Stimulated activated CD8-positive, alpha-beta memory T cell treated with anti-CD3 and anti-CD28 coated beads, Interleukin-15, amount 100 ng/mL, for 24 hours (primary cell): ENCODE results near the gene PRRT1.
"Not testable (repeated sequence)": the region's sequence is repeated elsewhere in the genome, so short reads cannot be mapped to it uniquely, and the experiment has no call there.

ENCODE experiments used
- DNase-seq: peaks from one replicate; pipeline ENCODE4 v3.0.0-alpha.2; 2020; ENCODE audit warnings: low read depth

The PRRT1 gene

DNA sequence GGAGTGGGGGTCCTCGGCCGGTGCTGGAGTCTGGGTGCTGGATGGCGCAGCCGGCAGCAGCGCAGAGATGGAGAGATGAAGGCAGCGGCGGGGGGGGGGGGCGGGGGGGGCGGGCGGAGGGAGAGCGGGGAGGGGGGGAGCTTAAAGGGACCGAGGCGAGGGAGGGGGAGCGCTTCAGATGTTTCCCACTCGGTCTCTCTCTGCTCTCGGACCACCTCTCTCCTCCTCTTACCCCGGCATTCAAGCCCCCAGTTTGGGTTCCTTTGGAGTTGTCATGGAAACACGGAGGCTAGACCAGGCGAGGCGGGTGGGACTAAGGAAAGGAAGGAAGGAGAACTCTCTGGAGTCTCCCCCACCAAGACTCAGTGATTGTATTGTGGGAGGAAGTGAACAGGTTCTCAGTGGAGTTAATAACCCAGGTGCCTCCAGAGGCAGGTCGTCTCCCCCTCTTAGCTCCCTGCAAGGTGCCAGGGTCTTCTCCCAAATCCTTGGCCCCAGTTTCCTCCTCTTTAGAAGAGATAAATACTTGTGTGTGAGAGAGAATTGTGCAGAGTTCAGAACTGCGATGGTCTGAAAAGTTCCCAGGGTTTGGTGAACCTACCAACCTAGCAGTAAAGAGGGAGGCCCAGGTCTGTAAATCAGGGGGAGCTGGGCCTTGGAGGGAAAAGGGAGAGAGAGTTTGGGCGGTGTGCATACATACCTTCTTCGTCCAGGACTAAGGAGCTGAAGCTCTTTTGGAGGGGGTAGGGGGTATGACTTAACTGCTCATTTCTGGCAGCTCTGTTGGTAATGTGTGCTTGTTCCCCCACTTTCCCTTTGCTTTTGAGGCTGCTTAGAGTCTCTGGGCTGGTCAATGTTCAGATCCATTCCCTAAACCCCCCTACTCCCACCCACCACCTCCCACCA is at the start of gene PRRT1:
Gene PRRT1, minus strand, starts transcription at position 77 of the 906 bp plus-strand sequence. CDS start 112 bp downstream, outside the sequence.
- DNase-seq, result no peak

DNA sequence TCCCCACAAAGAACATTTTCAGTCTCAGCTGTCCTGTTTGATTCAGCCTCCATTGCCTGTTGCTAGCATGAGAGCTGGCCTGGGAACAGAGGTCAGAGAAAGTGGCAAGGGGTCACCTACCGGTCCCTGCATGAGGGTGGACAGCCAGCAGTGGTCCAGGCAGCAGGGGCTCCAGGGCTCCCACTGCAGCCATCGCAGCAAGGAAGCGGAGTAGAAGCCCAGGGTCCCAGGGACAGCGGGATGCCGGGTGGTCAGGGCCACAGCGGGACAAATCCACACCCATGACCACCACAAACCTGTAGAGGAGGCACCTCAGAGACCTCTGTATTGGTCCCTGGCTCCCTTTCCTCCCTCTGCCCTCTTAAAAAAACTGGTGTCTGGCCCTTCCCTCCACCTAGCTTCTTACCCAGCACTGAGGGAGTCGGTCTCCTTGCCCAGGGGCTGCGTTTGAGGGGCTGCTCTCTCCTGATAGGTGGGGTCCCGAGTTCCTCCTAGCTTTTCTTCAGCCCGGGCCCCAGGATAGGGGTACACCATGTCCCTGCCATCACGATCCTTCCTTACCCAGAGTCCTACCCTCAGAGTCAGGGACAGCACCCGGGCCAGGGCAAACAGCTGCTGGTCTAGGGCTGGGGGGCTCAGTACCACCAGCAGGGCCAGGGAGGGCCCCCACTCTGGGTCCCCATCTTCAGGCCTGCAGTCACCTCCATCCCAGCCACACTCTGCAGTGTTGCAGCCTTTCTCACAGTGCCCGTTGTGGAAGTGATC is 49.2 kb upstream of the PRRT1 start:
- DNase-seq, result no peak

DNA sequence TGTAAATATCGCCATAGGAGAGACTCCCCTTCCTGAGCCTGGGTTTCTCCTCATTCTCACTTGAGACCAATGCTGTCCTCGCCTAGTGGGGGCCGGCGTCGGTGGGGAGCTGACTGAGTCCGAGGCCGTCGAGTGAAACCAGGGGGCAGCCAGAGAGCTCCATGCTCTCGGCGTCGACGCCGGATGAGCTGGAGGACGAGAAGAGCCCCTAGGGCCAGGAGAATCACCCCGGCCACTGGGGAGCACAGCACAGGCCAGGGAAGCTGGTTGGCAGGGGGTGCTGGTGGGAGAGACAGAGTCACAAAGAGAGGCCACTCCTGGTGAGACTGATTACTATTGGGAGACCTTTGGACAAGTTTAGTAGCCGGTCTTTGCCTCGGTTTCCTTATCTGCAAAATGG is 47.1 kb upstream of the PRRT1 start:
- no peak for DNase-seq

DNA sequence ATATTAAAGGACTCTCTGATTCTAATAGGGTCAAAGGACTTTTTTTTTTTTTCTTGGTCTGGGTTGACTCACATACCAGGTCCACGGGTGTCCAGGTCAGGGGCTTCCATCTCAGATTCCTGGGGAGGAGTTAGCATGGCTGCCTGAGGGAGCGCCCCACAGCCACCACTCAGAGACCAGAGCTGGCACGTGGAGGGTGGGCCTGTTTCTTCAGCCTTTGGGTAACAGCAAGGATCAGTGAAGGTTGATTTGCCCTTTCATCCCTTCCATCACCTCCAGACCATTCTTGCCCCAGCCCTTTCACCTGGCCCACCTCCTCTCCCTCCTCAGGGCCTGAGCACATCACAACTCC is 46.6 kb upstream of the PRRT1 start:
- no peak for DNase-seq

DNA sequence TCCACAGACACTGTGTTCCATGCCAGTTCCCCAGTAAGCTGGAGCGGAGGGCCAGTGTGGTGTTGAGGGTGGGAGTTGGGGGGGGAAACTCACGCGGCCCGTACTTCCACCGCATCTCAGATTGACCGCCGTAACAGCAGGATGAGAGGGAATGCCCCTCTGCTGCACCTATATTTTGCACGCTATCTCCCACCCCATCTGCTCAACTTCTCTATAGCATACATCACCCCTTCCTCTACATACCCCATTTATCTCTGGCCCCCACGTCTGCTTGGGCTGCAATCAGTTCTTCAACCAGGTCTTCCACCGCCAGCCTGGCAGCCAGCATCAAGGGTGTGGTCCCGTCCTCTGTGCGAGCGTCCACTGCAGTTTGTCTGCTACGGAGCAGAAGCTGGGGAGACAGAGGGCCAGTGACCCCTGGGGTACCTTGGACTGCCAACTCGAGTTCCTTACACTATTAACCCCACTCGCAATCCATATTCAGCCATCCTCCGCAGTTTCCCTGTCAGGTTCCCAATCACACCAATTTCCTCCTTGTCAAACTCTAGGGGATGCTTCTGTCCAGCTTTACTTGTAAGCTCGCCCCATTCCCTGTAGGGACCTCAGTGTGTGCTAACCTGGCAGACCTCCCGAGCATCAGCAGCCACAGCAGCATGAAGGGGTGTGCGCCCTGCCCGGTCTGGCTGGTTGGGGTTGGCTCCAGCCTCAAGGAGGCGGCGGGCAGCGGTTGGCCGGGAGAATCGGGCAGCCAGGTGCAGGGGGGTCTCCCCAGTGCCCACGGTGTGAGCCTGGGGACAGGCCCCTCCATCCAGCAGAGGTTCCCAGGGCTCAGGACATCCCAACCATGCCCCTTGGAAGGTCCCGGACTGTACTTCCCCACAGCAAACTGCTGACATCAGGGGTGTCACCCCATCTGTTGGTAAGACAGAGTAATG is 45.2 kb upstream of the PRRT1 start:
- DNase-seq, result no peak

DNA sequence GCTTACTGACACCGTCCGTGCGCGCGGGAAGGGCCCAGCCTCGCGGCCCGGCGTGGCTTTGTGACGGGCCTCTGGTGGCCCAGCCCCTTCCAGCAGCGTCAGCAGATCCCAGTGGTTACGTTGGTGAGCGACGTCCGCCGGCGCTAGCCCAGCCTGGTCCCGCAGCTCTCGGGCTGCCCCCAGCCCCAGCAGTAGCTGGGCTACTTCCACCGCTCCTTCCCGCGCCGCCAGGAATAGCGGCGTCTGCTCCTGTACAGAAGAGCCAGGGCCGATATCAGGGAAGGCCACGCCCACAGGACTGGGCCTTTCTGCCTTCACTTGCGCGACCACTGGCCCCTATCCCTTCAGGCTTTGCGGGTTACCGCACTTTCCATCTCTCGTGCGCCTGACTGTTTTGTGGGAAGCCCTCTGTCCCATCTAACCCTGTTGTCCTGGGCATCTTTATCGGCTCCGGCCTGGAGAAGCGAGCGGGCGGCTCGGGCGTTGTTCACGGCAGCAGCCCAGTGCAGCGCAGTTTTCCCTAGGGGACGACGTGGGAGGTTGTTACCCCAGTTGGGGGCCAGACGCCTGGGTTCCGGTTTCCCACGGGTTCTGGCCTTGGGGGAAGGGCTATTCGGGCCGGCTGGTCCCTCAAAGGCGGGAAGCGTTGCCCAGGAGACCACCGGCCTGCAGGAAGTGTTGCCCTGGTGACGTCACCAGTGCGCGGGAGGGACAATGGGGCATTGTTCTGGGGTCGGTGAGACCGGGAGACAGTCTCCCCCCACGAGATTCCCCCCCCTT is 44.4 kb upstream of the PRRT1 start:
- DNase-seq, result peak; percentile 42

DNA sequence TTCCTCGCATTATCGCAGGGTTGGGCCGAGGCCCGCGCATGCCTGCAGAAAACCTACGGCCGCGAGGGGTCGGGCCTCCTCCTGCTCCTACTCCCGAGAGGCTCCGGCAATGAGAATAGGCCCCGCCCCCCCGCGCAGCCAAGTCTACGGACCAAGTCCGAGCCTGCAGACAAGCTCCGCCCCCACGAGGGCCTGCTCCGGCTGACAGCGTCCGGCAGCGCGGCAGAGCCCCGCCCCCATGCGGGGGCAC is 43.8 kb upstream of the PRRT1 start:
- DNase-seq, result peak; percentile 100

DNA sequence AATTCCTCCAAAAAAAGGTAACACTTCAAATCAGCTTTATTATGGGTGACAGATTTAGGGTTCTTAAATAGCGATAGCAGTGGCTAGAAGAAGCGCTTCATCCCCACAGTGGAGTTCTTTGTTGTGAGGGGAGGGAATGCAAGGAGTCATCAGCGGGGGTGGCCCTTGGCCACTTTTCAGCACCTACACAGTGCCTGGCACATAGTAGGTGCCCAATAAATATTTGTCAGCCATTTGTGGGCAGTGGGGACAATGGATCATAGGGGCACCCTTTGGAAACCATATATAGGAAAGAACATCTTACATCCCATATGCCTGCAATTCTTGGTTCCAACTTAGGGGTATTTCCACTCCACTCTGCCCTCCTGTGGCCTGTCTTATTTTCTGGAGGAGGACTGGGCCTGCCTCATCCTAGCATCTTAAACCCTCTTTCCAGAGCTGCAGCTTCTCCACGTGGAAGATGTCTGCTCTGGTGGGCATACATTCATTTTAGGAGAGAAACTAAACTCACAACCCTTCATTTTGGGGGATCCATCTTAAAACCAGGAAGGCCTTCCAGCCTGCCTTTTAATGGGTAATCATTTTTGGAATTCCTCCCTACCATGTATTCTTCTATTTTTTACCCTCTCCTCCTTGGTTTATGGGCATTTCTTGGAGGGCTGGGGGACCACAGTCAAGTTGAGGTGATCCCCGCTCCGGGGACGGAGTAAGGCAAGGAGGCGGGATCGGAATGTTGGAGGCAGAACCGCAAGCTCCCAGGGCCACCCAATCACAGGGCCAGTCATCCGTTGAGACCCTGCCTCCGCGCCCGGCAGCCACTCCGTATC is 43.3 kb upstream of the PRRT1 start:
- no peak for DNase-seq

DNA sequence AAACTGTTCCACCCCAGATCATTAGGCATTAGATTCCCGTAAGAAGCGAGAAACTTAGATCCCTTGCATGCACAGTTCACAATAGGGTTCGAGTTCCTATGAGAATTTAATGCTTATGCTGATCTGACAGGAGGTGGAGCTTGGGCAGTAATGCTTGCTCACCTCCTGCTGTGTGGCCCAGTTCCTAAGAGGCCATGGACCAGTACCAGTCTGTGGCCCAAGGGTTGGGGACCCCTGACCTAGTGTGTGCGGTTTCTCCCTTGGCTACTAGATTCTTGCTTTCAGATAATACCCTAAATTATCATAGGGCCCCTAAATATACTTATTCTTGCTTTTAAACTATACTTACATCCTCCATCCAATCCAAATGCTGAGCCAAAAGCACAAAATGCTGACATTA is 42.6 kb upstream of the PRRT1 start:
- no peak for DNase-seq

DNA sequence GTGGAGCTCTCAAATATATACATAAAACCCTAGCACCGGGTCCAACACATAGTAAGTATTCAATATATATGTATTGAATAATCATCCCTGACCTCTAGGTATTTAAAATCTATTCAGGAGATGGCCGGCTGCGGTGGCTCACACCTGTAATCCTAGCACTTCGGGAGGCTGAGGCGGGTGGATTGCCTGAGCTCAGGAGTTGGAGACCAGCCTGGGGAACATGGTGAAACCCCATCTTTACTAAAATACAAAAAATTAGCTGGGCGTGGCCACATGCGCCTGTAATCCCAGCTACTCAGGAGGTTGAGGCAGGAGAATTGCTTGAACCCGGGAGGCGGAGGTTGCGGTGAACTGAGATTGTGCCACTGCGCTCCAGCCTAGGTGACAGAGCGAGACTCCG is 41.4 kb upstream of the PRRT1 start:
- not testable (repeated sequence) for DNase-seq

DNA sequence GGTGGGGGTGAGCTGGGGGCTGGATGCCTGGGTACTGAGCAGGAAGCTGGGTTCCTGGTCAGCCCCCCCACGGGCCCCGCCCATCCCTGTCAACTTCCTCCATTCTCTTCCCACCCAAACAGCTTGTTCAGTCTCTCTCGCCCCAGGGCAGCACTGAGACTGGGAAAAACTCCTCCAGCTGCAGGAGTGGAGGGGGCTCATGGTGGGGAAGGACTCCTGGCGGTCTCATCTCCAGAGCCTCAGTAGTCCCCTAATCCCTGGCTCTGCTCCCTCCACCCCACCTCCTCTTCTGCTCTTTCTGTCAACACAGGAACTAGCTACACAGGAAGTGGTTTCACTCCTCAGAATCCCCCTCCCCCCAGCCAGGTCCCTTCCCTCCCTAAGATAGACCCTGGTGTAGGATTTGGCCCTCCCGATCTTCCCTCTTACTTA is 40.9 kb upstream of the PRRT1 start, which contains the start of gene GPSM3:
Gene GPSM3, minus strand, starts transcription at position 36 of the 432 bp plus-strand sequence. CDS start 130 bp downstream, outside the sequence.
- no peak for DNase-seq

DNA sequence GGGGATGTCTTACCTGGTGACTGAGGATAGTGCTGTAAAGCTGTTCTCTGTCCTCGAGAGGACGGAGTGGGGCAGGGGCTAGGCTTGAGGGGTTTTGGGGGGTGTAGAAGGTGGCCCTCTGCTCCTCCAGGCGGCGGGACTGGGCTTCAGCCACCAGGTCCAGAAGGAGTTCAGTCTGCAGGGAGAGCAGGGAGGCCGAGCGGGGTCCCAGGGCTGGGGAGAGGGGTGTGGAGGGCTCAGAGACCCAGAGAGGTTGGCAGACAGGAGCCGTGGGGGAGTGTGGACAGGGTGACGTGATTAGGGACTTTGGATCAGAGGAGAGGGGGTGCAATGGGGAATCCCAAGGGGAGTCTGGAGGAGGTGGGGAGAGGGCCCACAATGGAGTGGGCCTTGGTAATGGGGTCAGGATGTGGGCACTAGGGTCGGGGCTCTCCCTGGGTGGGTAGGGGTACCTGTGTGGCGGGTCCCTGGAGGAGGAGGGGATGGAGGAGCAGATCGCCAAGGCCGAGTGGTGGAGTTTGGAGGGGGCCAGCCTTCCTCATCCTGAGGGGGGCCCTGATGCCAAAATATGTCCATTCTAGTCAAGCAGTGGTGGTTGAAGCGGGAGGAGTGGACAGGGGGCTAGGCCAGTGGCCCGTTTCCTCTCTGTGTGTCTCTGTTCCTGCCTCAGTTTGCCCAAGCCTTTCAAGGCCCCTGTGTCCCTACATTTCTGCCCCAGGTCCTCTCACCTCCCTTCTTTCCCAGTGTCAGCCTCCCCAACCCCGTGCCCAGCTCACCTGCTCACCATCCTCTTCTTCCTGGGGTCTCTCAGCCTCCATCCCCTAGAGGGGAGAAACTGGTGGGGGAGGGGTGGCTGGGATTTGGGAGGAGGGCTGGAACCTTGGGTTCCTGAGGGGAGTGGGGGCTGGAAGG is 40.2 kb upstream of the PRRT1 start:
- DNase-seq, result no peak

DNA sequence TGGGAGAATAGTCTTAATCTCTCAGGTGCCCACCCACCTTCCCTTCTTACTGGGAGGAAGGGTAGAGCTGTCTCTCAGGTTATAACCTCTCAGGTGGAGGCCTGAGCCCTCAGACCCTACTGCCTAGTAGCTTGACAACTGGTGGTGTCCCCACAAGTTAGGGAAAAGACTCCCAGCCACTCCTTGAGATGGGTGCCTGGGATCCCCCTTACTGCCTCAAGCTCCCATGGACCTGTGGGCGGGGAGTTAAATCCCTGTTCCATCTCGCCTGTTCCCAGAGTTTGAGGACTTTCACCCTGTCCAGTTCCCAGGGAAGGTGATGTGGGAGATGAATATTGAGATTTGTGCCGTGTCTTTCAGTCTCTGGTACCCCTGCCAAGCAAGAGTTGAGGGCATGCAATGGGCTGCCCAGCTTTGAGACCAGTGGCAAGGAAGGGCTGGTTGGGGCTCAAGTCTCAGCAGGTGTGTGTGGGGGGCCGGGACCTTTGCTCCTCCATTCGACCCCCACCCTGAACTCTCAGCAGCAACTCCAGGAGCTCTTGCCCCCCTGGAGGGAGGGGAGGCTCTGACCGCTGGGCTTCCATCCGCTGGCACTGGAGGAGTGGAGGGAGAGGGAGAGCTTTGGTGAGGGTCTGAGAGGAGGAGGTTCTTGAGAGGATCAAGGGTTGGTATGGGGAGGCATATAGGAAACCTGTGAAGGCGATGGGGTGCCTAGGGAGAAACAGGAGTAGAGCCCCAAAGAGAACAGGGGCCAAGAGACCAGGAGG is 39.4 kb upstream of the PRRT1 start:
- no peak for DNase-seq

DNA sequence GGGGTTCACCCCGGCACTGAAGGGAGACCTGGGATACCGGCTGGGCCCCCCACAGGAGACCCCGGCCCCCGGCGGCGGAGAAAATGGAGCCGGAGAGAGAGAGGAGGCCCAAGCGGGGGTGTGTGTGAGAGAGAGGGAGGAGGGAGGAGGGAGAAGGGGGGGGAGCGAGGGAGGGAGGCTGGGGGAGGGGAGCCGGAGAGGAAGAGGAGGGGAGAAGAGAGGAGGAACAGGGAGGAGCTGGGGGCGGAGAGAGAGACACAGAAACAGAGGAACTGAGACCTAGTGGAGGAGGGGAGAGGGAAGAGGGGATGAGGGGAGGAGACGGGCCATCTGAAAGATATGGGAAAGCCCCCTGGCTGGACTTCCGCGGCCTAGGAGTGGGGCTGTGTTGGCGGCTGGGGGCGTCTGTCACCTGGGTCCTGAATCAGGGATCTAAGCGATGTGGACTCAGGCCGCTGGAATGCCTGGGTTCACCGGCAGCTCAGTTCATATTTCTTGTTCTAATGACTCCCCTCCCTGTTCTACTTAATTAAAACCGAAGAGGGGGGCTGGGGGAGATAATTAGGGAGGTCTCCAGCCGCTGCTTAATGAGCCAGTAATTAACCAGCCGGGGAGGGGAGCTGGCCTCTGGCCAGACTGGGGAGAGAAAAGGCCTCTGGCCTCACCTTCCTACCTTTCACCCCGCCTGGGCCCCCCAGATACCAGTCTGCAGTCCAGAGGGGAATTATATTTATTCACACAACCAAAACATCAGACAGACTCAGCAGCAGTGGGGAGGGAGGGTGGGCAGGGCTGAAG is 38.5 kb upstream of the PRRT1 start, which contains the start of gene PBX2:
Gene PBX2, minus strand, starts transcription at position 149 of the 798 bp plus-strand sequence. CDS start 287 bp downstream, outside the sequence.
- peak; percentile 39 for DNase-seq

DNA sequence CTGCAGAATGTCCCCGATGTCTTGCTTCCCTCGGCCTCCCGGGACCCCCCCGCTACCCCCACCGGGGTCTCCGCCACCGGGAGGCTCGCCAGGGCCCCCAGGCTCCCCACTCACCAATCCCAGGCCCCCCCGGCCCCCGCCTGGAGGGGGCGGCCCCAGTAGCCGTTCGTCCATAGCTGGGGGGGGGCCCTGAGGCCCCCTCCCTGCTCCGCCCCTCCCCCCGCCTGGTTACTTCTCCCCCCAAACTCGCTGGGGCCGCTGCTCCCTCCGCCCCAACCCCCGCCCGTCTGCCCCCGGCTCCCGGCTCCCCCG is 38.0 kb upstream of the PRRT1 start:
- DNase-seq, result no peak

DNA sequence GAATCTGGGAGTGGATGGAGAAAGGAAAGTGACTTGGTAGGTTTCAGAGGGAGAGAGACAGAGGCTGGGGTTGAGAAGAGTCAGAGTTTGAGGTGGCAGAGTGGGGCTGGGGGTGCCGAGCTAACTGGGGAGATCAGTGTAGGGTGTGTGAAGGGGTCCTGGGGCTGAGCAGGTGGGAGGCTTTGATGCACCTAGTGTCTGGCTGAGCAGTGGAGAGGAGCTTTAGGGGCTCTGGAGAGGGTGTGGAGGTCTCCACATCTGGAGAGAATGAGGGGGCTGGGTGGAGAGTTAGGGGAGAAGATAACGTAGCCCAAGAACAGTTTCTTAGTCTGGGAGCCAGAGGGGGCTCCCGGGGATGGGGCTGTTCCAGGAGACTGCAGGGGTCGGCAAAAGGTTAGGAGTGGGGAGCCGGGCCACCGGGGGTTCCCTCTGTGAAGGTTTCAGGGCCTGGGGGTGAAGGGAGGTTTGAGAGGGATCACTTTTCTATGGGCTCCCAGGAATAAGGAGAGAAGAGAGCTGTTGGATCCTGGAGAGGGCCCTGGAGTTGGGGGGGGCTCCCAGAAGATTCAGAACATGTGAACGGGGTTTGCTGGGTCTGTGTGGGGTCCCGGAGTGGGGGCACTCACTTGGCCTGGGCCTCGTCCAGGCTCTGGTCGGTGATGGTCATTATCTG is 37.5 kb upstream of the PRRT1 start:
- DNase-seq, result no peak

DNA sequence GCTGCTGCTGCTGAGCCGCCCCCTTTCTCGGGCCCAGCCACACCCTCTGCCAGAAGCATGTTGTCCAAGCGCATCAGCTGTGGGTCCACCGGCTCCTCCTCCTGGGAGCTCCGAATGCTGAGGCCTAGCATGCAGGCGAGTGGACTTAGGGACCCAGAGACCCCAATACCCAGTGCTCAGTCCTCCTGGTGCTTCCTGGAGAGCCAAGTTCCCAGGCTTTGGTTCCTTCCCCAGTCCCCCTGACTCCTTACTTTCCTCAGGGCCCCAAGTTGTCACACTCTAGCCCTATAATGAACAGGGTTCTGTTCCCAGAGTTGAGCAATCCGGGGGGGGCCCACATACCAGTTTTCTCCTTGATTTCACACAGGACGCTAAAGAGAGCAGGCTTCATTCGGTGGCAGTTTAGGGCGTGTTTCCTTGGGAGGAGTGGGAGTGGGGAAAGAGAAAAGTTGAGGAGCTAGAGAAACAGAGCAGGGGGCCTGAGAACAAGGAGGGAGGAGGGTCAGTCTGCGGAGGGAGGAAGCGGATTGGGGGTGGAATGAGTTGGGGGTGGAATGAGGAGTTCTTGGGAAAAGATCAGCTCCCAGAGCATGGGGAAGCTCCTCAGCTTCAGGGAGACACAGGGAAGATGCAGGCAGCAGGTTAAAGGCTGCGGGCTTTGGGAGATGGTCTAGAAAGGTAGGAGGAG is 36.8 kb upstream of the PRRT1 start:
- DNase-seq, result no peak
